GM18858 (cell line): Measurements from ENCODE around the gene TMEM135.
"Not testable (repeated sequence)": the region's sequence is repeated elsewhere in the genome, so short reads cannot be mapped to it uniquely, and the experiment has no call there.

Experiments
- ATAC-seq: cut with Tn5 transposase; IDR thresholded peaks from one replicate; pipeline ENCODE4 v1.9.1; 2021; ENCODE audit not compliant: unreplicated experiment

TMEM135 gene

DNA sequence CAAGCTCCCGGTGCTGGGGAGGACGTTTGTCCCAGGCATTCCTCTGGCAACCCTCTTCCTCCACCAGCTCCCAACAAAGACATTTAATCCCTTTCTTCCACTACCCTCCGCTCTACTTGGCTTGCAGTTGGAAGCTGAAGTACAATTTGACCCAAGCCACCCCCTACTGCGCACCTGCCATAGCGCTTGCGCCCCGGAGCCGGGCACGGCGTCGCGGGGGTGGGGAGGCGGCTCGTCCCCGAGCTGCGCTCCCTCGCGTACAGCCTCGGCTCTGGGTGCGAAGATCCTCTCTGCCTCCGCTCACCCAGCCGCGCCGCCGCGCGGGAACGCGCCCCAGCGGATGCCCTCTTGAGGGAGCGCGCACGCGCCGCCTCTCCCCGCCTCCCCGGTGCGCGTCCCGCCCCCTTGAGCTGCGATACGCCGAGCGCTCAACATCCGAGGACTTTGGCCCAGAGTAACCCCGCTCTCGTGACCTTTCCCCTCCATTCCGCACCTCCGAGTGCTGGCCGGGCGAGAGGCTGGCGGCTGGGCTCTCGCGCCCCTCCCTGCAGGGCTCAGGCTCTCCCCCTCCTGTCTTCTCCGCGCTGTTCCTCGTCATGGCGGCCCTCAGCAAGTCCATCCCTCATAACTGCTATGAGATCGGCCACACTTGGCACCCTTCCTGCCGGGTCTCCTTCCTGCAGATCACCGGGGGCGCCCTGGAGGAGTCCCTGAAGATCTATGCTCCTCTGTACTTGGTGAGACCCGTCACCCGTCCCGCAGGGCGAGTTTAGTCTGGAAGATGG lies at the start of gene TMEM135:
TMEM135 (plus strand) TSS at position 485 of the 785 bp plus-strand sequence; CDS start at position 597, 112 bp downstream.
- peak; percentile 99 for ATAC-seq

DNA sequence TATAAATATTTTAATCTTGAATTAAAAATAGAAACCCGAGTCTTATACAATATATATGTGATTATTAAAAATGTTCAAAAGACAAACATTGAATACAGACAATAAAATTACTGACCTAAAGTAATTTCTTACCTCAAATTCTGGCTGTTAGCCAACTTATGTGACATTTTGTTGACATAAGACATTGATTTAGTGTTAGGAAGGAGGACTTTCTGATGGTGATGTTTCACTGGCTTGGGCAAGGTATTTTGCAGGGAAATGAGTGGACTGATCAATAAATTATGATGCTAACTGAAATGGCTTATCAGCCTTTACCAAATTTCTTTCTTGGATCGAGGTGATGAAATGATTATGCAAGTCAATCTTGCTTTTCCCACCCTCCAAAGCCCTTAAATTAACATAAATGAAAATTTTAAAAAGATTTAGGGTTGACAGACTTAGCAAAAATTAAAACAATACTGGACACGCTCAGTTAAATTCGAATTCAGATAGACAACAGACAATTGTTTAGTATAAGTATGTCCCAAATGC lies 49.3 kb upstream of the TMEM135 start:
- no peak for ATAC-seq

DNA sequence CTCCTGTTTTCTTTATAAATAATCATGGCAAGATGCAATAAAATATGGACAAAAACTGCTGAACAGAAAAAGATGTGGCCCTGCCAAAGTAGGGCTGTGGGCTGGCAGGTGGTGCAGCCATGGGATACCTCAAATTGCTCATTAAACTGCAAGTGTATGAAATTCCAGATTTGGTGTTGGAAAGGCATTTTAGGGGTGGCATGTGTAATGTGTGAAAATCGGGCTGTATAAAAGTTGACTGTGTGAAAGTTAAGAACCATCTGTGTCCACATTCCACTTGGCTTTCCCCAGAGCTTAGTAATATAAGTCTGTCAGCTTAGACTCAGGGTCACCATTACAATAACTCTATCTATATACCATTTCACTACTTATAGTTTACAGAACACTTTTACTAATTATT lies 47.7 kb upstream of the TMEM135 start:
- no peak for ATAC-seq

DNA sequence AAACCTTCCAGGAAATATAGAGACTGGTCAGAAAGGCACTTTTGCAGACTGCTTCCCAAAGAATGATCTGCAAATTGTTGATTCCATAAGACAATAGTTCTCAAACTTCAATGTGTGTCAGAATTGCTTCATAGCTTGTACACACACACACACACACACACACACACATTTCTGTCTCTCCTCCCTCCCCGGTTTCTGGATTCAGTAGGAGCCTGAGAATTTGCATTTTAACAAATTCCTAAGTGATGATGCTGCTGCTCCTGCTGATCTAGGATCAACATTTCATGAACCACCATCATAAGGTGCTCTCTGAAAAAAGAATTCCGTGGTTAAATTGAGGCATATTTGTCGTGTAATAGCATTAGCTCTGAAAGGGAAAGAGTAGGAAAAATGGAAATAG lies 47.2 kb upstream of the TMEM135 start:
- ATAC-seq = no peak

DNA sequence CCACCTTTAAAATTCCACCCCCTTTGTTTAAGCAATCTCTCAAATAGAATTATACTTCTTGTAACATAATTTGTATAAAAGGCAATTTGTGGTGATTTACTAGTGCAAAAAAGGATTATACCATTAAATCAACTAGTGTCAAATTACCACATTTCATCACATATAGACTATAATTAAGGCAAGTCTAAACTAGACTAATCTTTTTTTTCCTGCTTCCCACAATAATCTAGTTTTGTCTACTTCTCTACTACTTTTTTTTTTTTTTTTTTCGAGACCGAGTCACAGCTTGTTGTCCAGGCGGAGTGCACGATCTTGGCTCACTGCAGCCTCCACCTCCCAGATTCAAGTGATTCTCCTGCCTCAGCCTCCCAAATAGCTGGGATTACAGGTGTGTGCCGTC lies 46.4 kb upstream of the TMEM135 start:
- no peak for ATAC-seq

DNA sequence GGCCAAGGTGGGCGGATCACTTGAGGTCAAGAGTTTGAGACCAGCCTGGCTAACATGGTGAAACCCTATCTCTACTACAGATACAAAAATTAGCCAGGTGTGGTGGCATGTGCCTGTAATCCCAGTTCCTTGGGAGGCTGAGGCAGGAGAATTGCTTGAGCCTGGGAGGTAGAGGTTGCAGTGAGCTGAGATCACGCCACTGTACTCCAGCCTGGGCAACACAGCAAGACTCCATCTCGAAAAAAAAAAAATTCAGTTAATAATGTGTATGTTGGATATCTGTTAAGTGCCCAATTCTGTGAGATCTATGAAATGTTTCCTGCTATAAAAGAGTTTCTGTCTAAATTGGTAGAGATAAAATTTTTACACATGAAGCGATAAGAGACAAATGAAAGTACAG lies 45.4 kb upstream of the TMEM135 start:
- ATAC-seq = not testable (repeated sequence)

DNA sequence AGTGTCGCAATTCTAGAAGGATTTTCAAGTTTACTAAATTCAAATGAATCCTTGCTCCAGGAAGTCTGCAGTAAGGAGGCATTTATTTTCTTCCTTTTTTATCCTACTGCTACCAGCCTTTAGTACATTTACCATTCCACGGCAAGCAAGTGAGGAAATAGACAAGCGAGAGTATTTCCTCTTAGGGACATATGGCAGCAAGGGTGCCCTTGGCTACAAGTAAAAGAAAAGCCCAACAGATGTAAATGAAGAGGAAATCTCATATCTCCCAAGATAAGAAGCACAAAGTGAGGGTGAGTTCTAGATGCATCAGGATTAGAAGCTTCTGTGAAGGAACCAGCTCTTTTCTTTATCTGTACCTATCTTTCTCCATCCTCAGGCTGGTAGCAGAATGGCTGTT lies 44.7 kb upstream of the TMEM135 start:
- ATAC-seq = no peak

DNA sequence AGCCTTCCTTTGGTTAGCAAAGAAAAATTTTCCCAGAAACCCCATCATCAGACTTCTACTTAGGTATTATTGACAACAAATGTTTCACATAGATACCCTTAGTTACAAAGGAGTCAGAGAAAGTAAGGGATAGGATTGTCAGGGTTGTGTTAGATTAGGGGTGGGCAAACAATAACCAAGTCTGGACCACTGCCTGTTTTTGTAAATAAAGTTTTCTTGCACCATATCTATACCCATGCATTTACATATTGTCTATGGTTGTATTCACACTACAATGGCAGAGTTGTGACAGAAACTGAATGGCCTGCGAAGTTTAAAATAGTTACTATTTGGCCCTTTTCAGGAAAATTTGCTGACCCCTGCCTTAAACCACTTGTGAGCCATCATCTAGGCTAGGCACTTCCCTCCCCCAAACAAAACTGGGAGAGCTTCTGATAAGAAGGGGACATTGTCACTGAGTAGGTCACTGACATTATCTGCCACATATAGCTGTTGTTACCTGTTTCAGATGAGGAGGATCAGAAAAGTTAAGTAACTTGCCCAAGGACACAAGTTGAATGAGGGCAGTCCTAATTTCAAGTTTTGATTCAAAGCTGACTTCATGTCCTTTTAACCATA lies 40.7 kb upstream of the TMEM135 start:
- no peak for ATAC-seq

DNA sequence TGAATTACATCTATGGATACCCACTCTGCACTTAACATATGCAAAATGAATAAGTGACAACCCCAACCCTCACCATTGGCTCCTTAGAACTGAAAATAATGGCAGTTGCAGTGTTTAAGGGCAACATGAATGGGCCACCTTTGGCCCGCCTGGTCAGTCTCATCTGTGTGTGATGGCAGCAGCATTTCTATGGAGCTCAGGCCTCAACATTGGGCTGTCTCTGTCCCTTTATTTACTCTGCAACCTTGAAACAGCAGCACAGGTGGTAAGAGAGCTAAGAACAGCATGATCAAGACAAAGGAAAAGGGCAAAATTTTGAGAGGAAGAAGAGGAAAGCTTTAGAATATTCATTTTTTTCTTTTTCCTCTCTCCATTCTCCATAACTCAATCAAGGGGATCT lies 38.3 kb upstream of the TMEM135 start:
- no peak for ATAC-seq

DNA sequence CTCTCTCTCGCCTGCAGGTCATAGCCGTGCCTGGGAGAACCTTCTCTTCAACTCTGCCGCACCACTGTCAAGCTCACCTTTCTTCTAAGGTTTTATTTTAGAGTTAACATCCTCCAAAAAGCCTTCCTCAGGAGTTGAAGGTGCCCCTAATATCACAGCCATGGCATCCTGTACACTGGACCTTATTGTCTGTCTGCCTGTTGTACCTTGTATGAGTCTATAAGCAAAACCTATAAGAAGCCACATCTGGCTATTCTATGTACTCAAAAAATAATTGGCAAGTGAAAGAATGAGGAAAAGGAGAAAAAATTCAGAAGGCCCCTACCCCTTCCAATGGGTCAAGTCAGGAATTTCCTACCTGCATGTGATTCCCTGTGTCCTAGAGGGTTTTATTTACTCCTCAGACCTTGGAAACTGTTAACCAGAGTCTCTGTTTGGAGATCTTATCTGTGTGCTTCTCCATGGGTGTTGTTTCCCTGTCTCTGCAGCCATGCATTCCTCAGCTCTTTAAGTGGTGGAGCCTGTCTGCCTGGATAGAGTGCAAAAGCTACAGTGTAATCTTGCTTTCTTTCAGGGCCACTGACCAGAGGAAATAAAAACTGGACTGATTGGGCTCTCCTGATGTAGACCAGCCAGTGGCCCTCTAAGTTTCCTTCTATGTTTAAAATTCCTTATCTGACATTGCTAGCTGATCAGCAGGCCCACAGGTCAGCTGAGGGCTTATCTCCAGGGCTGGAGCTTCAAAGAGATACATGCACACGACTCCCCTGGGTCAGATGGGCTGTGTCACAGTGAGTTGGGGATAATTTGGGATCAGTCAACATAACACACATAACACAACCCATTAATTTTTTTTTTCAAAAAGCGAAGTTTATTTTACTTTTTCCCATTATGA lies 37.6 kb upstream of the TMEM135 start:
- no peak for ATAC-seq

DNA sequence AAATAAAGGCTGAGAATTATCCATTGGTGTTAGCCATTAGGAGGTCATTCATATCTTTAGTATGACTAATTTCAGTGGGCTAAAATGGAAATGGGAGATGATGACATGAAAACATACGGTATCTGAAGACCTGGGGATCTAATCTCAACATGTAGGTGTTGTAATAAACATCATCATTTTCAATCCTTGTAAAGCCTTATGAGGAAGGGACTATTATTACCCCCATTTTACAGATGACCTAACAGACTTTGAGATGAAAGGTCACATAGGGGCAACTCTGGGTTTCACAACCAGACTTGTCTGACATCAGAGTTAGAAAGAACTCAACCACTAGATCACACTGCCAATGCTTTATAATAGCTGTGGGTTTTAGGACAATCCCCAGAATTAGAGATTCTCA lies 34.8 kb upstream of the TMEM135 start:
- ATAC-seq = no peak

DNA sequence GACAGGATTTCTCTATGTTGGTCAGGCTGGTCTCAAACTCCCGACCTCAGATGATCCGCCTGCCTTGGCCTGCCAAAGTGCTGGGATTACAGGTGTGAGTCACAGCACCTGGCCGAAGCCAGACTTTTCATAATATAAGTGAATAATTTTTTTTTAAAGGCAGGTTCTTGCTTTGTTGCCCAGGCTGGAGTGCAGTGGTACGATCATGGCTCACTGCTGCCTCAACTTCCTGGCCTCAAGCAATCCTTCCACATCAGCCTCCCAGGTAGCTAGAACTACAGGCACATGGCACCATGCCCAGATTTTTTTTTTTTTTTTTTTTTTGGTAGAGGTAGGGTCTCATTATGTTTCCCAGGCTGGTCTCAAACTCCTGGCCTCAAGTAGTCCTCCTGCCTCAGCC lies 33.5 kb upstream of the TMEM135 start:
- not testable (repeated sequence) for ATAC-seq

DNA sequence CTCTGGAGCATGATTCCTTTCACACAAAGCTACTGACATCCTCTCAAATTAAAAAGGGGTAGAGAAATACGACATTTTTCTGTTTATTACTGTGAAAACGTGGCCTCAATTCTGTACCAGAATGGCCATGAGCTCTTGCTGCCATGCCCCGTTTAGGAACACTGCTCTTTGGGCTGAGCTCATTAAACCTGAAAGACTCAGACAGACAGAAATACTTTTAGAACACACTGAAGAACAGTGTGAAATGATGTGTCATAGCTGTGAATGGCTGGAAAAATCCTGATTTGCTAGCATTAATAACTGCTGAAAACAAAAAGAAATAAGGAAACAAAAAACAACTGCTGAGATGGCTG lies 32.2 kb upstream of the TMEM135 start:
- ATAC-seq = no peak

DNA sequence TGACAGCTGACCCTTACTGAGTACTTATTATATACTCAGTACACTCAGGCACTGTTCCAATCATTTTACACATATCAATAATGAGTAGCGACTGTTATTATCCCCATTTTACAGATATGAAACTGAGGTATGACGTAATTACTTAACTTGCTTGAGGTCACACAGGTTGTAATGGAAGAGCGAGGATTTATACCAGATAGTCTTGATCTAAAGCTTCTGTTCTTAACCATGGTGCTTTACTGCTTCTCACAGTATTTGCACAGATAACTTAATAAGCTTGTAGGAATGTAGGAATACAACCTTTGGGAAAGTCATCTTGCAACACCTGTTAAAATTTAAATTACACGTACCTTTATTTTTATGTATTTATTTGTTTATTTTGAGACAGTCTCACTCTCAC lies 31.7 kb upstream of the TMEM135 start:
- ATAC-seq = no peak

DNA sequence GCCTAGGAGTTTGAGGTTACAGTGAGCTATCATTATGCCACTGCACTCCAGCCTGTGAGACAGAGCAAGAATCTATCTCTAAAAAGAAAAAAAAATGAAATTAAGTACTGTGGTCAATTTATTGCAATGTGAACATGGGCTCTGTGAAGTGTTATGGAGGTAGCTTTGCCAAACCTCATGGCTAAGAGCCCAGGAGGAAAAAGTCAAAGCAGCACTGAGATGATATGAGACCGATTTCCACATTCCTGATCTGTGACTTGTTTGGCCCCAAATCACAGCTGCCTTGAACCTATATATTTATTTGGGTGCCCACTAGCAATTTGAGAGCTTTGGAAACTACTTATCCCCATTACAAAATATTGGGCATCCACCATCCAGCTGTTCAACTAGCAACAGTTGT lies 29.8 kb upstream of the TMEM135 start:
- ATAC-seq = no peak

DNA sequence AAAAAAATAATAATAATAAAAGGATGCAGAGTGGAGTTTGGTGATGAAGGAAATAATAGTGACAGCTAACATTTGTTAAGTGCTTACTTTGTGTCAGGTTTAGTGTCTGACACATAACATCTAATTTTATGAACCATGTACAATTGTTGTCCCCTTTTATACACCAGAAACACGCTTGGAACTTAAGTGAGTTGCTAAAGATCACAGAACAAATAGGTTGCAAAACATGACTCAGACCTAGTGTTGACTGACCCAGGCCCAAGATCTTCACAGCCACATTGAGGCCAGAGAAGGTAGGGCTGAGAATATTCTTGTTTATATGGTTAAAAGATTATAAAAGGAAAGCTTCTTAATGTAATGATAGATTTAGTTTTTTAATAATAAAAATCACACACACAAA lies 25.6 kb upstream of the TMEM135 start:
- ATAC-seq = no peak

DNA sequence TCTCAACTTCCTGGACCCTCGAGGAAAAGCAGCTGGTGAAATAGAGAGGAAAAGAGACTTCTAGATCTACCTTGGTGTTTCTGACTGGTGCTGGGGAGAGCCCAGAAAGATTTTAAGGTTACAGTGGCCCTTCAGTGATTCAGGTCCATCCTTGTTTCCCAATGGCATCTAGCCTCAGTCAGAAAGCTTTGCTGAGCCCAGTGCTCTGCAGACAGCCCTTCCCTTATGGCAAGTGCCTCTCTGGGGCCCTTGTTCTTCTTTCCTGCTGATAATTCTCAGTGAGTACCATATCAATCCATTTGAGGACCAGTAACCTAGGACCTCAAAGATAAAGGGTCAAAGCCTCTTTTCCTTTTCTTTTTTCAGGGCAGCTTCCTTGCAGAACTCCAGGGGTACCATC lies 25.1 kb upstream of the TMEM135 start:
- ATAC-seq = no peak

DNA sequence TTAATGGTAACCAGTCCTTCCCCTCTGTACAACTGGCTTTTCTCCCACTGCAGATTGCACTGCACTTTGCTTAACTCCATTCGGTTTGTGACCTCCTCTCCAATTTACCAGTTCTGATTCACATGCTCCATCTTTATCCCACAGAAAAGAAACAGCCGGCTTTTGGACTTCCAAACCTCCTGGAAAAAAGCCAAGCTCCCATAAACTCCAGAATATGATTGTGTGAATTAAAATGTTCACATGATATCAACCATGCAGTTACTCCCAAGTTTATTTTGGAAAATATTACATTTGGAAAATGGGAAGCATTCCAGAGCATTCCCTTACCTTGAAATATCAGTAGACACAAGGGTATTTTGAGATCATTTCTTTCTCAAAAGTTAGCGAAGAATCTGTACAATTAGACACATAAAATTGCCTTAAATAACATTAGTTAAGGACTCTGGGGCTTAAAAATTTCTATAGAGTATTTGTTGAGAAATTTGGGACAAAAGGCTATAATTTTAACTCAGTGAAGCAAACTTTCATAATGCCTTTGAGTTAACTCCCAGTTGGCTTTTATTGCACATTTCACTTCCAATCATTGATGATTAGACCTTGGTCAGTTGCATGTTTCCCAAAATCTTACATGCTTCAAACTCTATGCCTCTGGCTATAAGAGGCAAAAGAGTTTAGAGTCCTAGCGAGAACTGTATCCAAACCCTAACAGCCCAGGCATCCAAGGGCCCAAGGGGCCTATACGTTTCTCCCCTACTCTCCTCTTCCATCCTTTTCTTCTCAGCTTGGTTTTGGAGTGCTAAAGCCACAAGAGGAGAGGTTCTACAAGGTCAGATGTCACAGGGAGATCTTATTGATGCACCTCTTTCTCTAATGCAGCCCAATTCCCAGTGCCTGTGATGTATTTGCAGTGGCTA lies 23.6 kb upstream of the TMEM135 start:
- ATAC-seq = no peak

DNA sequence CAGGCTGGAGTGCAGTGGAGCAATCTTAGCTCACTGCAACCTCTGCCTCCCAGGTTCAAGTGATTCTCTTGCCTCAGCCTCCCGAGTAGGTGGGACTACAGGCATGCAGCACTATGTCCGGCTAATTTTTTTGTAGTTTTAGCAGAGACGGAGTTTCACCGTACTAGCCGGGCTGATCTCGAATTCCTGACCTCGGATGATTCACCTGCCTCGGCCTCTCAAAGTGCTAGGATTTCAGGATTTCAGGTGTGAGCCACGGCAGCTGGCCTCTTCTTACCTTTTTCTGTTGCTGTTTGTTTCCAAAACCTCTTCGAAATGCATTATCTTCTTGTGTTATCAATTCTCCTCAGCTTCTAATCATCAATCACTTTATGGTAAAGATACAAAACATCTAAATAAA lies 22.1 kb upstream of the TMEM135 start:
- ATAC-seq = no peak

DNA sequence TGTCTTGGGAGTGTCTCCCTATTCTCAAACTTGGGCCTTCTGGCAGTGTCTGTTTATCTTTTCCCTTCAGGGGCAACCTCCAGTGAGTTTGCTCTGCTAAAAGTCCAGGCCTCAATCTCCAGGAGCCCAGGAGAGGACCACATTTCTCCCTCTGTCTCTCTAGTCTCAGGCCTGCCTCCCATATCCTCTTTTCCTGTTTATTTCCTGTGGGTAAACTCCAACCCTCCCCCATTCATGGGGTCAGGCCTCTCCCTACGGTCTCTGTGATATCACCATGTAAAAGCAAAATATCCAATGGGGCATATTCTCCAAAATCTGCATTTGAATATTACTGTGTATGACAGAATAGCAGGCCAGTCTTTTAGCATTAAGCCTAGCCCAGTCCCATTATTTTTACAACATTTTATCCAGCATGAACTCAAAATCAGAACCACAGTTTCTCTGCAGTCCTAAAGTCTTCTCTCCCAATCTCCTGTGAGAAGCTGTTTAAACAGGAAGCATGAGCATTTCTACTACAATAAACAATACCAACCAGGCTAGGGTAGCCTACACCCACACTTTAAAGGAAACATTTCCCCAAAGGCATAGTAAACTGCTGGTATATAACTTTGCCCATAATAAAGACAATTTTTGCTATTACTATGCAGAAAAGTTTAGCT lies 18.0 kb upstream of the TMEM135 start:
- ATAC-seq = no peak
